Left ventricle myocardium inferior (tissue), 1 donor: ENCODE data around the gene BACH2. TPM values are rescaled to one million over a fixed set of nuclear protein-coding genes. Genes with fewer than 3 reads are reported as not detected.

Source experiments
- DNase-seq: peaks from one replicate; pipeline ENCODE4 v3.0.0-alpha.2; 2020
- H3K27ac ChIP-seq: fragments of 200-600 bp; replicated peaks from 2 replicates; pipeline ENCODE4 v1.8.0; 2021
- H3K27me3 ChIP-seq: fragments of 200-600 bp; 2 replicates; pipeline ENCODE4 v1.8.0; 2021; ENCODE audit warnings: low read depth
- H3K36me3 ChIP-seq: fragments of 200-600 bp; 2 replicates; pipeline ENCODE4 v1.8.0; 2021
- H3K4me1 ChIP-seq: fragments of 200-600 bp; 2 replicates; pipeline ENCODE4 v1.8.0; 2021
- H3K4me3 ChIP-seq: fragments of 200-600 bp; 2 replicates; pipeline ENCODE4 v1.8.0; 2021; ENCODE audit warnings: mild to moderate bottlenecking, moderate library complexity
- H3K9me3 ChIP-seq: fragments of 200-600 bp; replicated peaks from 2 replicates; pipeline ENCODE4 v1.8.0; 2021
- intact Hi-C: fragments of 100-400 bp; cut with micrococcal nuclease; formaldehyde crosslinking; loops from one replicate; pipeline ENCODE4 v1.11.0; 2022
- total RNA-seq: library from RNA; stranded (reverse); fragmentation: NEBNext Ultra II Directional; extraction: Animal tissue kit (Norgen Biotek cat#: 25700); gene quantifications from one replicate; pipeline ENCODE4 v1.2.1, GENCODE V29; 2021
- TF ChIP-seq, protein P1 (sequence below): fragments of 200-600 bp; IDR thresholded peaks from 2 replicates; pipeline ENCODE4 v1.8.0; 2021; ENCODE audit warnings: antibody characterized with exemption, mild to moderate bottlenecking, borderline replicate concordance
- donor health status: DM: no; HTN: yes; CAD: no; lungs with severe emphysema.

BACH2 gene
- total RNA-seq, 1 donor from 2014 or later = 1.5 TPM

DNA sequence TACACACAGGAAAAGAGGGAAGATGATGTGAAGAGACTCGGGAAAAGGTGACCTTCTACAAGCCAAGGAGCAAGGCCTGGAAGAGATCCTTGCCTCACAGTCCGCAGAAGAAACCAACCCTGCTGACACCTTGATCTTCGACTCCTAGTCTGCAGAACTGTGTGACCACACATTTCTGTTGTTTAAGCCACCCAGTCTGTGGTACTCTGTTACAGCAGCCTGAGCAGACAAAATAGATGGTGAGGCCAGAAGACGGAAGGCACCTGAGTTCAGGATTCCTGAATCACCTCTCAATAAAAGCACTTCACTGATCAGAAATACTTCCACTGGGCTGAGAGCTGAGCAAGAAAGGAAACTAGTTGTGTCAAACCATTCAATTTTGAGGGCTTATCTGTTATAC lies 103.3 kb downstream of the BACH2 start:
- intact Hi-C loops = no loop called here
- Histone ChIP-seq H3K27me3 (no peaks in the 10 kb centered on the region), H3K27ac (no peak overlapping the region), H3K9me3 (no peaks in the 10 kb centered on the region), H3K4me3 (no peak overlapping the region), H3K36me3 (no peaks in the 10 kb centered on the region), H3K4me1 (peaks cover 39% of the 10 kb centered on the region)
- no peak for DNase-seq
- TF ChIP-seq, protein P1, sequence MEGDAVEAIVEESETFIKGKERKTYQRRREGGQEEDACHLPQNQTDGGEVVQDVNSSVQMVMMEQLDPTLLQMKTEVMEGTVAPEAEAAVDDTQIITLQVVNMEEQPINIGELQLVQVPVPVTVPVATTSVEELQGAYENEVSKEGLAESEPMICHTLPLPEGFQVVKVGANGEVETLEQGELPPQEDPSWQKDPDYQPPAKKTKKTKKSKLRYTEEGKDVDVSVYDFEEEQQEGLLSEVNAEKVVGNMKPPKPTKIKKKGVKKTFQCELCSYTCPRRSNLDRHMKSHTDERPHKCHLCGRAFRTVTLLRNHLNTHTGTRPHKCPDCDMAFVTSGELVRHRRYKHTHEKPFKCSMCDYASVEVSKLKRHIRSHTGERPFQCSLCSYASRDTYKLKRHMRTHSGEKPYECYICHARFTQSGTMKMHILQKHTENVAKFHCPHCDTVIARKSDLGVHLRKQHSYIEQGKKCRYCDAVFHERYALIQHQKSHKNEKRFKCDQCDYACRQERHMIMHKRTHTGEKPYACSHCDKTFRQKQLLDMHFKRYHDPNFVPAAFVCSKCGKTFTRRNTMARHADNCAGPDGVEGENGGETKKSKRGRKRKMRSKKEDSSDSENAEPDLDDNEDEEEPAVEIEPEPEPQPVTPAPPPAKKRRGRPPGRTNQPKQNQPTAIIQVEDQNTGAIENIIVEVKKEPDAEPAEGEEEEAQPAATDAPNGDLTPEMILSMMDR = no peak

DNA sequence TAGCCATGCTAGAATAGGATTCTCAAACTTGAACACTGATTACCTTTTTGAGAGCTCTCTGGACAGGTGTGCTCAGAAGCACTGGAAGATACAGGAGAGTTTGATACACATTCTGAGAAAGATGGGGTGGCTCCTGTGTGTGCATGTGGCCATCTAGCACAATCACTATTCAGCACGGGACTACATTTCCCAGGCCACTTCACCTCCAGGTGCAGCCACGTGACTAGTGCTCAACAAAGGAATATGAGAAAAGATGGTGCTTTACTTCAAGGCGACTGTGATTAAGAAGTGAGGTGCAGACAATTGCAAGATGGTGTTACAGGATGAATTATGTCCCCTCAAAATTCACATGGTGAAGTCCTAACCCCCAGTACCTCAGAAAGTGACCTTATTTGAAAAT lies 103.8 kb downstream of the BACH2 start:
- Histone ChIP-seq H3K4me3 (no peak overlapping the region), H3K27me3 (no peaks in the 10 kb centered on the region), H3K4me1 (peaks cover 43% of the 10 kb centered on the region), H3K36me3 (no peaks in the 10 kb centered on the region), H3K27ac (no peak overlapping the region), H3K9me3 (no peaks in the 10 kb centered on the region)
- TF ChIP-seq, protein P1 = no peak
- intact Hi-C loops = no loop called here
- DNase-seq = no peak

DNA sequence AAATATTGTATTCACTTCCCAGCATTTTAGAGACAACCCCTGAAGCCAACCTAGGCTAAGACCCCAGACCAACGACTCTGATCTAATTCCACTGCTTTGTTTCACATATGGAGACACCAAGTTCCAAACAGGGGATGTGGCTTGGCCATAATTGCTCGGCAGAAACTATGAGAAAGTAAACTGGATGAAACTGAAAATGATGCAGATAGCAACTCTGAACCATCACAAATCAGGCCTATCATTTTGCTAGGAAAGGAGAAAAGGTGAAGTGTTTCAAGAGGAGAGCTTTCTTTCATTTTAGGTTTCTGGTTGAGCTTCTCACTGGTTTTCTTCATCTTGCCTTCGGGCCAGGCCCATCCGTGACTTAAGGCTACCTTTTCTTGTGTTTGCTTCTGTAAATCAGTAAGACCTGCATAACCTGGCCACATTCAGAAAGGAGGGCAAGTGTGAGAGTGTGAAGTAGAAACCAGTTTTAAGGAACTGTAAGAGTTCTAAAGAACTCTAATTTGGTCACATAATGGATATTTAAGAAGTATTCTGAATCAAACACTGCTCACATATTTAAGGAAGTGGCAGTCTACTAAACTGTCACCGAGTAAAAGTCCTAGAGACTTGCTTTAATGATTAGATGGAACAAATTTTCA lies 105.8 kb downstream of the BACH2 start:
- no peak overlapping the region for H3K4me3 ChIP-seq
- H3K9me3 ChIP-seq = no peaks in the 10 kb centered on the region
- no peaks in the 10 kb centered on the region for H3K36me3 ChIP-seq
- TF ChIP-seq, protein P1 = no peak
- DNase-seq = no peak
- no peak overlapping the region for H3K27ac ChIP-seq
- intact Hi-C loops = no loop called here
- peaks cover 42% of the 10 kb centered on the region for H3K4me1 ChIP-seq
- H3K27me3 ChIP-seq = no peaks in the 10 kb centered on the region

DNA sequence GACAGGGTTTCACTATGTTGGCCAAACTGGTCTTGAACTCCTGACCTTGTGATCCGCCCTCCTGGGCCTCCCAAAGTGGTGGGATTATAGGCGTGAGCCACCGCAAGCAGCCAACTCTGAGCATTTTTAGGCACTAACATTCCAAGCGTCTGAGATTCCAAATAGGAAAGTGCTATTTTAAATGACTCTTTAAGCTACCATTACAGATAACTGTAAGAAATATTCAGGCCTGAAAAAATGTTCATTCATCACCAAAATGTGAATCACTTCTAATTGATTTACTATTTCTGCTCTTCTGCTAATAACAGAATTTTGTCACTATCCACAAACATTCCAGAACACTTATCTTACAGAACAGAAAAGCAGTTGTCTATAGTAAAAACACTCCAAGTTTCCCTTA lies 106.5 kb downstream of the BACH2 start:
- TF ChIP-seq, protein P1 = no peak
- Histone ChIP-seq H3K4me1 (peaks cover 43% of the 10 kb centered on the region), H3K36me3 (no peaks in the 10 kb centered on the region), H3K4me3 (no peak overlapping the region), H3K27me3 (no peaks in the 10 kb centered on the region), H3K9me3 (no peaks in the 10 kb centered on the region), H3K27ac (no peak overlapping the region)
- intact Hi-C loops = no loop called here
- no peak for DNase-seq

DNA sequence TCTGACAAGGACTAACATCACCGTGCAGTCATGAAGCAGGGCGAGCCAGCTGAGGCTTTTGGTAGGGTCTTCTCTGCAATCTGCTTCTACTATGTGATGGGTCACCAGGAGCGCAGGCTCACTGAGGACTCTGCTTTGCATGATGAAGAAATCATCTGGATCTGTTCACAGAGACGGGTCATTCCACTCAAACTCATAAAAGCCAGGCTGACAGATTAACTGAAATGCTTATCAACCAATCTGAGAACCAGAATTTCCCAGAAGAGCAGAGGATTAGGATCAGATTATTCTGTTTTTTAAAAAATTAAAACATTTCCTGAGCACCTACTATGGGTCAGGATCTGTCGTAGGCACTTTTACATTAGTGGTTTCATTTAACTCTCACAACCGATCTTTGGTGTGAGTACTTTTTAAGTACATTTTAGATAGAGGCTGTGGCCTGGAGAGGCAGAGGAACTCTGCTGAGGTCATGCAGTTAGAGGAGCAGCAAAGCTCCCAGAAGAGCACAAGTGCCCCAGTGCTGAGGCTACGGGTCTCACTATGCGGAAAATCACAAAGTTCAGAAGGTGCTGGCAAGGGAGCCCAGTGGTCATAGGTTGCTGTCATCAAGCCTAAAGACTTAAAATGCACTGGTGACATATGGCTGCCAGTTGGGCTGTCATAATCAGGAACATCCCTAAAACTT lies 109.1 kb downstream of the BACH2 start:
- peaks cover 54% of the 10 kb centered on the region for H3K4me1 ChIP-seq
- H3K9me3 ChIP-seq = no peaks in the 10 kb centered on the region
- TF ChIP-seq, protein P1 = no peak
- no peak overlapping the region for H3K4me3 ChIP-seq
- no peaks in the 10 kb centered on the region for H3K27me3 ChIP-seq
- no peaks in the 10 kb centered on the region for H3K36me3 ChIP-seq
- peak overlapping the region; percentile 26 for H3K27ac ChIP-seq
- DNase-seq = no peak
- intact Hi-C loops = no loop called here
